Brain microvascular endothelial cell (primary cell): Measurements from ENCODE around the gene SBNO2.
"Not testable (repeated sequence)": the region's sequence is repeated elsewhere in the genome, so short reads cannot be mapped to it uniquely, and the experiment has no call there.

ENCODE experiments used
- DNase-seq: peaks from one replicate; pipeline ENCODE4 v3.0.0-alpha.2; 2020
- H3K27ac ChIP-seq: fragments of 250-450 bp; sonication (Bioruptor Pico); 2 replicates; pipeline ENCODE4 v1.5.1; 2020; ENCODE audit warnings: mild to moderate bottlenecking, moderate library complexity
- H3K27me3 ChIP-seq: fragments of 250-450 bp; sonication (Bioruptor Pico); replicated peaks from 2 replicates; pipeline ENCODE4 v1.5.1; 2020; ENCODE audit warnings: mild to moderate bottlenecking
- H3K36me3 ChIP-seq: fragments of 250-450 bp; sonication (Bioruptor Pico); replicated peaks from 2 replicates; pipeline ENCODE4 v1.5.1; 2020; ENCODE audit warnings: mild to moderate bottlenecking
- H3K4me3 ChIP-seq: 2 replicates; pipeline ENCODE4 v1.5.1; 2011; ENCODE audit warnings: low read depth, mild to moderate bottlenecking, control low read depth, low read length, moderate library complexity
- in situ Hi-C: cut with HindIII; loops from 2 replicates; pipeline ENCODE4 v1.10.0; 2017; ENCODE audit warnings: low sequenced_read_pairs, low pct_ligation_motif_present
- TF ChIP-seq, protein P1 (sequence below): IDR thresholded peaks from 2 replicates; pipeline ENCODE4 v1.5.1; 2011; ENCODE audit warnings: low read depth, mild to moderate bottlenecking, moderate library complexity, low read length, control low read depth, inconsistent platforms; ENCODE audit errors: missing control alignments

Gene SBNO2

DNA sequence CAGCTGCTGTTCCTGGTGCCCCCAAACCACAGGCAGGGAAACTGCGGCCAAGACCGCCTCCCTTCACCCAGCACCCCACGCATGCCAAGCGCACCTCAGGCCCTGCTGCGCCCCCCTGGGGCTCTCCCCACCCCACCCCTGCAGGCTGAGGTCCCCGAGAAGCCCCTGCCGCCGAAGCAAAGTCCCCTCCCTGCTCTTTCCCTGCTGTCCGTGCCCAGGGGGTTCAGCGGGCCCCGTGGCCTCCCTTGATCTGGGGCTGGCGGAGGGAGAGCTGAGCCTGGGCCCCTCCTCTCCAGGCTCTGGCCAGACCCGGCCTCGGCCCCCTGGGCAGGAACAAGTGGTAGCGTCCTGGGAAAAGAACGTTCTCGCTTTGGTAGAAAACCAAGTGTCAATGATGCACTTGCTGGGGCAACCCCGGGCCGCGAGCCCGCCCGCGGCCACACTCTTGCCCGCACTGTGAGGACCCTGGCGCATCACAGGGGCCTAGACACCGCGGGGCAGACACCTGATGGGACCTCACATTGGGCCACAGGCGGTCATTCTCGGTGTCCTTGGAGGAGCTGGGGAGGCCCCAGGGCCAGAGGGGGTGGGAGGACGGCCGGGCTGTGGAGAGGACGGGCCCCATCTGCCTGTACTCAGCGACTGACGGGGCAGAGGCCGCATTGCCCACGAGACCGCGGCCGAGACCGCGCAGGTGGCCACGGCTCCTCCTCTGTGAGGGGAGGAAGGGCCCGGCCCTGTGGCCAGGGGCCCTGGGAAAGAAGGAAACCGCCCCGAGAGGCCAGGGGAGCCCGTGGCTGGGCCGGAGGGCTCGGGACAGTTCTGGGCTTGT is 41.3 kb downstream of the SBNO2 start:
- peak overlapping the region; percentile 75 for H3K4me3 ChIP-seq
- H3K27me3 ChIP-seq = no peaks in the 10 kb centered on the region
- peak overlapping the region; percentile 86 for H3K27ac ChIP-seq
- in situ Hi-C loops = no loop called here
- no peak for DNase-seq
- peaks cover under 1% of the 10 kb centered on the region for H3K36me3 ChIP-seq
- TF ChIP-seq, protein P1, sequence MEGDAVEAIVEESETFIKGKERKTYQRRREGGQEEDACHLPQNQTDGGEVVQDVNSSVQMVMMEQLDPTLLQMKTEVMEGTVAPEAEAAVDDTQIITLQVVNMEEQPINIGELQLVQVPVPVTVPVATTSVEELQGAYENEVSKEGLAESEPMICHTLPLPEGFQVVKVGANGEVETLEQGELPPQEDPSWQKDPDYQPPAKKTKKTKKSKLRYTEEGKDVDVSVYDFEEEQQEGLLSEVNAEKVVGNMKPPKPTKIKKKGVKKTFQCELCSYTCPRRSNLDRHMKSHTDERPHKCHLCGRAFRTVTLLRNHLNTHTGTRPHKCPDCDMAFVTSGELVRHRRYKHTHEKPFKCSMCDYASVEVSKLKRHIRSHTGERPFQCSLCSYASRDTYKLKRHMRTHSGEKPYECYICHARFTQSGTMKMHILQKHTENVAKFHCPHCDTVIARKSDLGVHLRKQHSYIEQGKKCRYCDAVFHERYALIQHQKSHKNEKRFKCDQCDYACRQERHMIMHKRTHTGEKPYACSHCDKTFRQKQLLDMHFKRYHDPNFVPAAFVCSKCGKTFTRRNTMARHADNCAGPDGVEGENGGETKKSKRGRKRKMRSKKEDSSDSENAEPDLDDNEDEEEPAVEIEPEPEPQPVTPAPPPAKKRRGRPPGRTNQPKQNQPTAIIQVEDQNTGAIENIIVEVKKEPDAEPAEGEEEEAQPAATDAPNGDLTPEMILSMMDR = no peak

DNA sequence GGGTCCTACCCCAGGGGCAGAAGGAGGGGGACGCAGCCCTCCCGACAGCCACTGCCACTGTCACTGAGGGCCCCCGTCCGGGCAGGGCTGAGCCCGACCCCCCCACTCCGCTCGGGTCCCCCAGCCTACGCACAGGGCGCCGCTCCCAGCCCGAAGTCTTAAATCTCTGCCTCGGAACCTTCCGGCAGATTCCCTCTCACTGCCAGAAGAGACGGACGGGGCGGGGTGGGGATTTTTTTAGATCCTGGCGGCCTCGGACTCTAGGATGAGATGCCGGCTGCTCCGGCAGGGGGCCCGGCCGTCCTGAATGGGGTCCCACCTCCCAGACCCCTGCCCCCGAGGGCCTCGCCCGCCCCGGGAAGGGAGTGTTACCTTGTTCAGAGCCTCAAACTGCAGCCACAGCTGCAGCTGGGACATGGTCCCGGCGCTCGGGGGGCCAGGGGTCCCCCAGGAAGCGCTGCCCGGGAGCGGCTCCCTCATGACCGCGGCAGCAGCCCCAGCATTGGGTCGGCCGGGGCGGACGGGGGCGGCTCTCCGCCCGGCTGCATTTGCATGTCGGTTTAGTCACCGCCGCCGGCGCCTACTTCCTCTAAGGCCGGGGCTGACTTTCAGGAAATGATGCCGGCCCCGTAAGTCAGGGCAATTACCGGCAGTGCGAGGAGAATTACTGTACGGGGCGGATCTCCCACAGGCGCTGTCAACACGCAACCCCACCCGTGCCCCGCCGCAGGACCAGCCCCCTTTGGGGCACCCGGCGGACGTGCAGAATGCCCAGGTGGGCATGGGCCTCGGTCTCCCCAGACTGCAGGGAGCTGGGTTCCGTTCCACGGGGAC is 42.1 kb downstream of the SBNO2 start:
- Histone ChIP-seq H3K27ac (peak overlapping the region; percentile 86), H3K36me3 (peaks cover 9% of the 10 kb centered on the region), H3K27me3 (no peaks in the 10 kb centered on the region), H3K4me3 (peak overlapping the region; percentile 75)
- in situ Hi-C loops = no loop called here
- DNase-seq = peak; percentile 70
- TF ChIP-seq, protein P1 = peak; percentile 39

DNA sequence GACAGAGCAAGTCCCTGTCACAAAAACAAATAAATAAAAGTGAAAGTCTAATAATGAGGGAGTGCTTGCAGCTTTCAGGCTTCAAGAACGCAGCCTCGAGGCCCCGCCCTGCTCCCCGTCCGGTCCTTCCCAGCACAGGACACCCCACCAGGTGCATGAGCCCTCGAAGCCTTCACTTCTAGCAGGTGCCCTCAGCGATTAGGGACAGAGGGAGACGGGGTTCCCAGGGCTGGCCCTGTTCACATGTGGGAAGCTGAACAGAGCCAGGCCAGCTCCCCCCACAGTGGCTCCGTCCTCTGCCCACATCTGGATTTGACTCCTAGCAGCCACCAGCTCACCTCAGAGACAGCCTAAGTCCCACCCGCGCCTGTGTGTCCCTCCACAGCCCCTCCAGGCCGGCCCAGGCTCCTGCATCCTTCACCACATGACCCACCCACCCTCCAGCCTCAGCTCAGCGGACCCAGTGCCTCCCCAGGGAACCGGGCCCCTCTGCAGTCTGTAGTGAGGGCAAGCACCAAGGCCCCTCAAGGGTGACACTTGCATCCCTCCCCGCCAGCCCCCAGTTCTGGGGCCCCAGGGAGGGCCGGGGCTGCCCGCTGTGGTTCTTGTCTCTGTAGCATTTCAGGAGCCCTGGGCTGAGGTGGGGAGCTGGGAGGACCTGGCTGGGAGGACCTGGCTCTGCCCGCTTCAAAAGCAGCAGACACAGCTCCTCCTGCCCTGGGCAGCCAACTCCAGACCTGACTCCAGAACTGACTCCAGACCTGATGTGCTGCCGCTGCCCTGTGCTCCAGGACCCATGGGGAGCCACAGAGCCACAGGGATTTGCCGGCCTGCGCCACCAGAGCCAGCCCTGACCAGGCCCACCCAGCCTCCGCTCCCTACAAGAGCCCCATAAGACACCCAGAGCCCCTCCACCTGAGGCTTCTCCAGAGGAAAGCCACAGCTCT is 43.0 kb downstream of the SBNO2 start:
- Histone ChIP-seq H3K4me3 (peak overlapping the region; percentile 75), H3K27me3 (no peaks in the 10 kb centered on the region), H3K36me3 (peaks cover 17% of the 10 kb centered on the region), H3K27ac (peak overlapping the region; percentile 86)
- in situ Hi-C loops = no loop called here
- DNase-seq = no peak
- TF ChIP-seq, protein P1 = no peak

DNA sequence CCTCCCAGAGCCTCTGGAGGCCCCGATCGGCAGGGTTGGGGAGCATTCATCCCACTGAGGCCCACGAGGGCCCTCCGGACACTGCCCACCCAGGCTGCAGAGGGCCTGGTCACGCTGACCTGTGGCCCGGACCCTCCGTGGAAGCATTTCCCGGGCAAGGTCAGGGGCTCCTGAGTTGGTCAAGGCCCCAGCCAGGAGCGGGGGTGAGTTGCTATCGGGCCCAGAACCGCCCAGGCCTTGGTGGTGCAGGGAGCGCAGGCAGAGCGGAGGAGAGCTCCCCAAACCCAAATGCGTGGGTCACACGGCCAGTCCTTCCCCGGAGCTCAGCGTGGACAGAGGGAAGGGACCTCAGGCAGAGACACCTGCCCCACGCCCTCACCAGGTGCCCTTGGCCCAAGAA is 44.5 kb downstream of the SBNO2 start:
- no peak for DNase-seq
- Histone ChIP-seq H3K27me3 (no peaks in the 10 kb centered on the region), H3K27ac (no peak overlapping the region), H3K36me3 (peaks cover 29% of the 10 kb centered on the region), H3K4me3 (no peak overlapping the region)
- in situ Hi-C loops = no loop called here
- TF ChIP-seq, protein P1 = no peak

DNA sequence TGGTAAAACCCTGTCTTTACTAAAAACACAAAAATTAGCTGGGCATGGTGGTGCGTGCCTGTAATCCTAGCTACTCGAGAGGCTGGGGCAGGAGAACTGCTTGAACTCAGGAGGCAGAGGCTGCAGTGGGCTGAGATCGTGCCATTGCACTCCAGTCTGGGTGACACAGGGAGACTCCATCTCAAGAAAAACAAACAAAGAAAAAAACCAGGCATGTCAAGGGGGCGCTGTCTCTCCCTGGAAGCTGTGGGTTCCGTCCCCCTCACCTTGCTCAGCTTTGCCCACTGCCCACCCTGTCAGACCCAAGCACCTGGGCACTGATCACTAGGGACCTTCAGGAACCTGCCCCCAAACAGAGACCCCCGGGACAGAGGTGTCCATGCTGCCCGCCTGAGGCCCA is 45.0 kb downstream of the SBNO2 start:
- DNase-seq, in situ Hi-C loops, H3K27ac ChIP-seq, H3K27me3 ChIP-seq, H3K4me3 ChIP-seq: not testable (repeated sequence)
- H3K36me3 ChIP-seq = peaks cover 32% of the 10 kb centered on the region
